CD4-positive, alpha-beta memory T cell (primary cell): ENCODE data around the gene RTP5. TPM values are rescaled to one million over a fixed set of nuclear protein-coding genes. Genes with fewer than 3 reads are reported as not detected.

Experiments
- CTCF ChIA-PET: fragments of 350-600 bp; sonication (Branson Sonifier 250); formaldehyde crosslinking; loops from one replicate; lab custom pipeline; 2021; ENCODE audit warnings: inconsistent platforms; ENCODE audit not compliant: partially characterized antibody; lab: Charles Lee
- POLR2A ChIA-PET: fragments of 350-600 bp; sonication (Branson Sonifier 250); formaldehyde crosslinking; loops from one replicate; lab custom pipeline; 2021; ENCODE audit not compliant: partially characterized antibody; lab: Charles Lee
- DNase-seq, 5 donors: peaks; one replicate each; pipeline versions ENCODE4 v3.0.0 to v3.0.0-alpha.2; 2020 to 2022; ENCODE audit warnings: mixed read lengths in 1 of 5
- H3K27ac ChIP-seq: one replicate; pipeline ENCODE4 v1.7.0; 2013; ENCODE audit warnings: low read depth, low read length
- H3K27me3 ChIP-seq: 2 replicates; pipeline ENCODE4 v1.7.0; 2013; ENCODE audit warnings: mild to moderate bottlenecking, low read length, moderate library complexity; ENCODE audit not compliant: insufficient read depth
- H3K36me3 ChIP-seq: 2 replicates; pipeline ENCODE4 v1.7.0; 2013; ENCODE audit warnings: mild to moderate bottlenecking, low read length, moderate library complexity; ENCODE audit not compliant: insufficient read depth
- H3K4me1 ChIP-seq: 2 replicates; pipeline ENCODE4 v1.7.0; 2013; ENCODE audit warnings: mild to moderate bottlenecking, low read length, moderate library complexity; ENCODE audit not compliant: insufficient read depth
- H3K4me3 ChIP-seq, 2 donors: one replicate each; pipeline ENCODE4 v1.7.0; 2013; ENCODE audit warnings: low read length in 2 of 2, mild to moderate bottlenecking in 1 of 2
- H3K9me3 ChIP-seq, 2 donors: one replicate each; pipeline ENCODE4 v1.7.0; 2013; ENCODE audit warnings: low read length in 2 of 2, control low read depth in 1 of 2; ENCODE audit not compliant: control insufficient read depth in 1 of 2
- H3K27ac Mint-ChIP-seq, 7 donors: one replicate each; pipeline ENCODE4 v1.8.0; 2020 to 2021; ENCODE audit warnings: mixed read lengths in 7 of 7, mild to moderate bottlenecking in 6 of 7, inconsistent platforms in 3 of 7, moderate library complexity in 3 of 7
- H3K27me3 Mint-ChIP-seq, 2 donors: one replicate each; pipeline ENCODE4 v1.8.0; 2020 to 2021; ENCODE audit warnings: mixed read lengths in 2 of 2
- H3K36me3 Mint-ChIP-seq, 2 donors: one replicate each; pipeline ENCODE4 v1.8.0; 2020 to 2021; ENCODE audit warnings: mixed read lengths in 2 of 2, inconsistent platforms in 1 of 2, mild to moderate bottlenecking in 1 of 2
- H3K4me1 Mint-ChIP-seq, 4 donors: one replicate each; pipeline ENCODE4 v1.8.0; 2020 to 2021; ENCODE audit warnings: mixed read lengths in 4 of 4, mild to moderate bottlenecking in 1 of 4
- H3K4me3 Mint-ChIP-seq, 8 donors: one replicate each; pipeline ENCODE4 v1.8.0; 2020 to 2021; ENCODE audit warnings: mixed read lengths in 8 of 8, mild to moderate bottlenecking in 7 of 8, moderate library complexity in 6 of 8, inconsistent platforms in 3 of 8
- H3K9me3 Mint-ChIP-seq, 8 donors: one replicate each; pipeline ENCODE4 v1.8.0; 2020 to 2021; ENCODE audit warnings: mixed read lengths in 8 of 8, mild to moderate bottlenecking in 5 of 8, inconsistent platforms in 3 of 8, moderate library complexity in 1 of 8
- intact Hi-C: fragments of 100-400 bp; cut with micrococcal nuclease; formaldehyde crosslinking; loops from one replicate; pipeline ENCODE4 v1.15.1; 2023
- polyA plus RNA-seq, 2 donors: library from polyadenylated mRNA; unstranded; fragments of 300-500 nt; fragmentation: Illumina TruSeq; gene quantifications; one replicate each; pipeline ENCODE4 v1.2.3, GENCODE V29; 2021
- total RNA-seq, 2 experiments: library from RNA; stranded (reverse); gene quantifications; one replicate each; pipeline ENCODE4 v1.2.3, GENCODE V29; 2021

RTP5 gene
- total and polyA plus RNA-seq, 4 experiments from 2014 or later: 0.28 TPM; not detected in 3

DNA sequence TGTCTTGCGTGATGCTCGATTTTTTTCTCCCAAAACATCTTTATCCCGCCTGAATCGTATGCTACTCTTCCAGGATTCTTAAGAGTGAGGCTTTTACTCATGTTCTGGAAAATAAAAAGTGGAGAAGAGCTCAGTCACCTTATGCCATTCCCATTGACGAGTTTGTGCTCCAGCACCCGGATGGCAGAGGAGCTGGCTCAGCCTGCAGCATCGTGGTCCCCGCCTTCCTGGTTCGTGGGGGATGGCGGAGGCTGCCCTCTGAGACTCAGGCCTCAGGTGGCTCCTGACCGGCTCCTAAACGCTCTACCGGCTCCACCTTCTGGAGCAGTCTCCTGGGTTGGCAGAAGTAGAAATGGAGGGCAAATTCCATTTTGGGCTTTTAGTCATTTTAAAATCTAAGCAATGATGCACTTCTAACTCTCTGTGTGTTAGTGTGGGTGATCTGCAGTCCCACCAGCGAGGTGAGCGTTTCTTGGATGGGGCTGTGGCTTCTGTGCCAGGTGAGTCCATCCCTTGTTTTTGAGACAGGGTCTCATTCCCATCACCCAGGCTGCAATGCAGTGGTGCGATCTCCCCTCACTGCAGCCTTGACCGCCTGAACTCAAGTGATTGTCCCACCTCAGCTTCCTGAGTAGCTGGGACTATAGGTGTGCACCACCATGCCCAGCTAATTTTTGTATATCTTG, 27.8 kb downstream of the RTP5 start:
- no peak for DNase-seq
- Mint-ChIP-seq H3K4me1 (peaks cover 0 to 10% (median 3%) of the 10 kb centered on the region in 4 donors), H3K27me3 (no peaks in the 10 kb centered on the region), H3K27ac (peak overlapping the region in 3 of 7 donors; percentile 36 to 62 (median 58)), H3K36me3 (peaks cover 0 to 10% of the 10 kb centered on the region in 2 donors), H3K4me3 (no peak overlapping the region), H3K9me3 (peaks cover 0 to 1% (median 0%) of the 10 kb centered on the region in 8 donors)
- H3K9me3 ChIP-seq: no peaks in the 10 kb centered on the region
- intact Hi-C loops: no loop called here
- CTCF ChIA-PET: no interaction called here
- H3K36me3 ChIP-seq: no peaks in the 10 kb centered on the region
- no peaks in the 10 kb centered on the region for H3K4me1 ChIP-seq
- no peaks in the 10 kb centered on the region for H3K27me3 ChIP-seq
- POLR2A ChIA-PET: no interaction called here
- H3K4me3 ChIP-seq: no peak overlapping the region
- no peak overlapping the region for H3K27ac ChIP-seq

- intact Hi-C loops: no loop called here
- H3K27ac ChIP-seq: no peak overlapping the region
- H3K27me3 Mint-ChIP-seq: no peaks in the 10 kb centered on the region
- no peaks in the 10 kb centered on the region for H3K4me1 ChIP-seq
- H3K9me3 Mint-ChIP-seq: peaks cover 0 to 1% (median 0%) of the 10 kb centered on the region in 8 donors
- DNase-seq: peak in 1 of 5 donors; percentile 13
- no peak overlapping the region for H3K27ac Mint-ChIP-seq
- ChIA-PET POLR2A (no interaction called here), CTCF (no interaction called here)
- H3K4me1 Mint-ChIP-seq: peaks cover 0 to 10% (median 3%) of the 10 kb centered on the region in 4 donors
- H3K36me3 Mint-ChIP-seq: peaks cover 0 to 10% of the 10 kb centered on the region in 2 donors
- H3K27me3 ChIP-seq: no peaks in the 10 kb centered on the region
- H3K9me3 ChIP-seq: no peaks in the 10 kb centered on the region
- no peaks in the 10 kb centered on the region for H3K36me3 ChIP-seq
- no peak overlapping the region for H3K4me3 Mint-ChIP-seq
- no peak overlapping the region for H3K4me3 ChIP-seq
Observed at GRCh38 chr2:241898463-241899270, 29.1 kb downstream of the RTP5 start.

DNA sequence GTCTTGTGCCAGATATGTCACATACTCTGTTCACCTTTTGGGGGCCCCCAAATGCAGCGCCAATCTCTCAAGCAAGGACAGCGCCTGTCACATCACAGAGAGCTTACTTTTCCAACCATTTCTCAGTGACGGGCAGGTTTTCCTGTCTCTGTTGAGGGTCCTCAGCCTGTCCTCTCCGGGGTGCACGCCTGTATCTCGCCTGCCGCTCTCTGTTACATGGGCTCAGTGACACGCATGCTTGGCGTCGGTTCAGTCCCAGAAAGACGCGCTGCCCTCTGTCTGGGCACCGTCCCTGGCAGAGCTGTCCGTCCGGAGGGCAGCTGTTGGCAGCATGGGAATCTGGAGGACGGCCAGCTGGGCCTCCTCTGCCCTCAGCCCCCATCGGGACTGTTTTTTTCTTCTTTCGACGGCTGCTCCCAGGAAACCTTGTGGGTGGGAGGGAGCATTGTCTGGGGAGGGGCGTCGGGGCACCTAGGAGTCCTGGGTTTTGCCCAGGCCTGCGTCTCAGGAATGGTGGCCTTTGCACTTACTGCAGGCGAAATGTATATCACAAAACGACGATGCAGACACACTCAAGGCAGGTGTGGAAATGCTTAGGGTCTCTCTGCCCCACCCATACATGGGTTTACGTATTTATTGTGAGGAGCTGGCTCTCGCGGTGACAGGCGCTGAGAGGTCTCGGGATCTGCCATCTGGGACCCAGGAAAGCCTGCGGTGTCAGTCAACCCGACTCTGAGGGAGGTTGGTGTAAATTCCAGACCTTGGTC, 30.9 kb downstream of the RTP5 start:
- H3K36me3 Mint-ChIP-seq: peaks cover 0 to 10% of the 10 kb centered on the region in 2 donors
- no peaks in the 10 kb centered on the region for H3K27me3 ChIP-seq
- CTCF ChIA-PET: no interaction called here
- no peak for DNase-seq
- no peak overlapping the region for H3K27ac Mint-ChIP-seq
- H3K36me3 ChIP-seq: no peaks in the 10 kb centered on the region
- peaks cover 0 to 1% (median 0%) of the 10 kb centered on the region in 8 donors for H3K9me3 Mint-ChIP-seq
- H3K4me1 ChIP-seq: no peaks in the 10 kb centered on the region
- H3K9me3 ChIP-seq: no peaks in the 10 kb centered on the region
- H3K27ac ChIP-seq: no peak overlapping the region
- intact Hi-C loops: no loop called here
- H3K27me3 Mint-ChIP-seq: no peaks in the 10 kb centered on the region
- H3K4me3 Mint-ChIP-seq: no peak overlapping the region
- POLR2A ChIA-PET: no interaction called here
- no peak overlapping the region for H3K4me3 ChIP-seq
- peaks cover 0 to 10% (median 3%) of the 10 kb centered on the region in 4 donors for H3K4me1 Mint-ChIP-seq

- Histone ChIP-seq H3K4me3 (no peak overlapping the region), H3K4me1 (no peaks in the 10 kb centered on the region), H3K9me3 (no peaks in the 10 kb centered on the region), H3K27me3 (no peaks in the 10 kb centered on the region), H3K27ac (no peak overlapping the region), H3K36me3 (no peaks in the 10 kb centered on the region)
- peaks cover 0 to 14% (median 3%) of the 10 kb centered on the region in 4 donors for H3K4me1 Mint-ChIP-seq
- no peak overlapping the region for H3K27ac Mint-ChIP-seq
- H3K4me3 Mint-ChIP-seq: no peak overlapping the region
- ChIA-PET CTCF (no interaction called here), POLR2A (no interaction called here)
- intact Hi-C loops: no loop called here
- DNase-seq: no peak
- peaks cover 2 to 10% of the 10 kb centered on the region in 2 donors for H3K36me3 Mint-ChIP-seq
- no peaks in the 10 kb centered on the region for H3K27me3 Mint-ChIP-seq
- peaks cover 0 to 1% (median 0%) of the 10 kb centered on the region in 8 donors for H3K9me3 Mint-ChIP-seq
Observed at GRCh38 chr2:241901018-241901380, 31.5 kb downstream of the RTP5 start.

DNA sequence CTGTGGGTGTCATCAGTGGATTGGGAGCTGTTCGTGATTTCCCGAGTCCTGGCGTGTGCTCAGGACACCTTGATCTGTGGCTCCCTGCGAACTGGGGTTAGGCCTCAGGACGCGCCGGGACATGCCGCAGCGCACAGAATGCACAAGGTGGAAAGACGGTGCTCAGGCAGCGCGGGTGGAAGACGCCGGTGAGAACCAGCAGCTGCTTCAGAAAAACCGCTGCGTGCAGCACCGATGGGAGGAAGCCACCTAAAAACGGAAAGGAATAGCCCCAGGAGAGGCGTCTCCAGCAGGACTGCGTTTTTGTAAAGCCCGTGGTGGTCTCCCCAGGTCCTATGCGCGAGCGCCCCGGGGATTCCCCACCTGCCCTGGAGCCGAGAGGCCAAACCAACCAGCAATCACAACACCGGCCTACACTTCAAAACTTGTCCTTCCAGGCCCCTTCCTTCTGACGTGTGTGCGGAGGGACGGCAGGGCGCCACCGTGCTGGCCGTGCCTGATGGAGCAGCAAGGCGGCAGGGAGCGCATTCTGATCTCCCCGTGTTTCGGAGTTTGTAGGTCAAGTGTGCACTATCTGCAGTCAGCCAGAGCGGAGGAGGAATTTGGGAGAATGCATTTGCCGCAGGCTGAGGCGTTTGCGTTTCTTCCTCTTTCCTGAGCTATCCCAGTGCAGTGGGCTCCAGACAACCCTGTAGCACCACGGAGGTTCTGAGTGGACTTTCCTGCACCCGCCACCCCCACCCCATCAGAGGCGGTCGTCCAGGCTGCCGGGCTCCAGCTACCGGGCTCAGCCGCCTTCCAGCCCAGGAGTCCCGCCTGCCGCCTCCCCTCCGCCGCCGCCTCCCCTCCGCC, 32.2 kb downstream of the RTP5 start:
- Mint-ChIP-seq H3K9me3 (no peaks in the 10 kb centered on the region), H3K27me3 (no peaks in the 10 kb centered on the region), H3K36me3 (peaks cover 2 to 10% of the 10 kb centered on the region in 2 donors), H3K4me3 (peak overlapping the region in 2 of 8 donors; percentile 7 to 72), H3K27ac (no peak overlapping the region), H3K4me1 (peaks cover 0 to 14% (median under 1%) of the 10 kb centered on the region in 4 donors)
- intact Hi-C loops: no loop called here
- Histone ChIP-seq H3K36me3 (no peaks in the 10 kb centered on the region), H3K4me1 (no peaks in the 10 kb centered on the region), H3K27ac (no peak overlapping the region), H3K9me3 (no peaks in the 10 kb centered on the region), H3K27me3 (no peaks in the 10 kb centered on the region), H3K4me3 (no peak overlapping the region)
- no peak for DNase-seq
- ChIA-PET CTCF (no interaction called here), POLR2A (no interaction called here)

- no peak for DNase-seq
- peaks cover 4 to 7% of the 10 kb centered on the region in 2 donors for H3K36me3 Mint-ChIP-seq
- no peak overlapping the region for H3K4me3 ChIP-seq
- no peaks in the 10 kb centered on the region for H3K4me1 ChIP-seq
- no peak overlapping the region for H3K27ac ChIP-seq
- H3K27ac Mint-ChIP-seq: no peak overlapping the region
- H3K4me1 Mint-ChIP-seq: peaks cover 0 to 9% (median 2%) of the 10 kb centered on the region in 4 donors
- ChIA-PET POLR2A (no interaction called here), CTCF (no interaction called here)
- no peak overlapping the region for H3K4me3 Mint-ChIP-seq
- intact Hi-C loops: no loop called here
- H3K27me3 ChIP-seq: no peaks in the 10 kb centered on the region
- H3K27me3 Mint-ChIP-seq: no peaks in the 10 kb centered on the region
- no peaks in the 10 kb centered on the region for H3K36me3 ChIP-seq
- H3K9me3 Mint-ChIP-seq: no peaks in the 10 kb centered on the region
- H3K9me3 ChIP-seq: no peaks in the 10 kb centered on the region
Observed at GRCh38 chr2:241902357-241902991, 32.9 kb downstream of the RTP5 start.
